ENCODE data around the gene DDX31.

DDX31 gene

DNA sequence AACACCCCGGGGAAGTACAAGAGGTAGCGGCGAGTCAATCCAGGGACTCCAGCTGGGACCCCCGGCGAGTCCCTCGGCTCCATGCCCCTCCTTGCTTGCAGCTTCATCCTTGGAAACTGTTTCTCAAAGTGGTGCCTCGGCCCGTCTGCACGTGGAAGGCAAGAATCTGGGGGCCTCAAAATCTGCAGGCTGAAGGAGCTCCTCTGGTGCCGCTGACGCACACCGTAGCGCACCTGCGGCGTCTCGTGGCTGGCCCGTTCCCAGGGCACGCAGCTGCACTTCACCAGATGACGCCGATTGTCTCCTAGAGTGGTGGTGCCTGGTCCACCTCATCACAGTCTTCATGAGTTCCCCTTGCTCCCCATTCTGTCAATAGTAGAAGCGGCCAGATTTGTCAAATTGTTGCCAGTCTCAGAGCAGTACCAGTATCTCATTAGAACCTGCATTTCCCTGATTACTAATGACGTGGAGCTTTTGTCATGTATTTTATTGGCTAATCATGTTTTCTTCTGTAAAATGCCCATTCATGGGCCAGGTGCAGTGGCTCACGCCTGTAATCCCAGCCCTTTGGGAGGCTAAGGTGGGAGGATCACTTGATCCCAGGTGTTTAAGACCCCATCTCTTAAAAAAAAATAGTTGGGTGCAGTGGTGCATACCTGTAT, 39.1 kb upstream of the DDX31 start:
- no peaks in the 10 kb centered on the region for H4K20me1 ChIP-seq (ENCODE audit: control insufficient read depth, insufficient read depth, low read depth, low read length)
- no peaks in the 10 kb centered on the region for H3K9me2 ChIP-seq (replicated peaks; ENCODE audit: control insufficient read depth, low read length)
- H3K27ac ChIP-seq (ENCODE audit: low read depth, low read length): no peak overlapping the region
- no peaks in the 10 kb centered on the region for H3K4me1 ChIP-seq (ENCODE audit: control insufficient read depth, low read length)
- H3K4me2 ChIP-seq (ENCODE audit: low read length): no peak overlapping the region
- H3K36me3 ChIP-seq (ENCODE audit: control insufficient read depth, low read length): no peaks in the 10 kb centered on the region
- peaks cover 6% of the 10 kb centered on the region; the same call in 1 of the 2 replicates for H3K27me3 ChIP-seq (ENCODE audit: control insufficient read depth, low read length)
- H3K9me3 ChIP-seq (ENCODE audit: control insufficient read depth, insufficient read depth, low read length): no peaks in the 10 kb centered on the region
- no peaks in the 10 kb centered on the region for H3F3A ChIP-seq (ENCODE audit: control insufficient read depth, insufficient read depth)
- H3K79me2 ChIP-seq (ENCODE audit: control insufficient read depth, low read length): no peaks in the 10 kb centered on the region
- TF ChIP-seq, protein P1, sequence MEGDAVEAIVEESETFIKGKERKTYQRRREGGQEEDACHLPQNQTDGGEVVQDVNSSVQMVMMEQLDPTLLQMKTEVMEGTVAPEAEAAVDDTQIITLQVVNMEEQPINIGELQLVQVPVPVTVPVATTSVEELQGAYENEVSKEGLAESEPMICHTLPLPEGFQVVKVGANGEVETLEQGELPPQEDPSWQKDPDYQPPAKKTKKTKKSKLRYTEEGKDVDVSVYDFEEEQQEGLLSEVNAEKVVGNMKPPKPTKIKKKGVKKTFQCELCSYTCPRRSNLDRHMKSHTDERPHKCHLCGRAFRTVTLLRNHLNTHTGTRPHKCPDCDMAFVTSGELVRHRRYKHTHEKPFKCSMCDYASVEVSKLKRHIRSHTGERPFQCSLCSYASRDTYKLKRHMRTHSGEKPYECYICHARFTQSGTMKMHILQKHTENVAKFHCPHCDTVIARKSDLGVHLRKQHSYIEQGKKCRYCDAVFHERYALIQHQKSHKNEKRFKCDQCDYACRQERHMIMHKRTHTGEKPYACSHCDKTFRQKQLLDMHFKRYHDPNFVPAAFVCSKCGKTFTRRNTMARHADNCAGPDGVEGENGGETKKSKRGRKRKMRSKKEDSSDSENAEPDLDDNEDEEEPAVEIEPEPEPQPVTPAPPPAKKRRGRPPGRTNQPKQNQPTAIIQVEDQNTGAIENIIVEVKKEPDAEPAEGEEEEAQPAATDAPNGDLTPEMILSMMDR (IDR thresholded peaks at IDR 0.05; ENCODE audit: low read depth, low read length, poor library complexity, severe bottlenecking): no peak
- TF ChIP-seq EZH2phosphoT487 (IDR thresholded peaks at IDR 0.05; ENCODE audit: borderline replicate concordance, low read length): no peak
- H3K4me3 ChIP-seq (ENCODE audit: low read length): no peak overlapping the region

DNA sequence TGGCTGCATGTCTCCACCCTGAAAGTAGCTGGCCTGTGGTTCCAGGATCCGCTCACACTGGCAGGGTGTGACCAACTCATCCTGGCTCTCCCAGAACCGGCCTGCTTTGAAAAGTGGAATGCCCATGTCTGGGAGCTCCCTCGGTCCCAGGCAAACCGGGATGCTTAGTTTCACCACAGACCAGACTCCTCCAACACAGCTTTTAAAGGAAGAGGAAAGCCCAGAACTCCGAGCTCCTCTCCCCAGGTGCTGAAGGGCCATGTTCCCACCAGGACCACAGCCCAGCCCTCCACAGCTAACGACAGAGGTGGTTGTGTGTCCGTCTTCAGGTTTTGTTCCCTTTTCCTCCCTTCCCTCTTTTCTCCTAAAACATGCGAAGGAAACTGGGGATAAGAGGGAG, 38.5 kb upstream of the DDX31 start:
- H3K4me3 ChIP-seq (ENCODE audit: low read length): no peak overlapping the region
- peaks cover 6% of the 10 kb centered on the region; the same call in 1 of the 2 replicates for H3K27me3 ChIP-seq (ENCODE audit: control insufficient read depth, low read length)
- H3K4me2 ChIP-seq (ENCODE audit: low read length): no peak overlapping the region
- H3K27ac ChIP-seq (ENCODE audit: low read depth, low read length): no peak overlapping the region
- H4K20me1 ChIP-seq (ENCODE audit: control insufficient read depth, insufficient read depth, low read depth, low read length): no peaks in the 10 kb centered on the region
- H3F3A ChIP-seq (ENCODE audit: control insufficient read depth, insufficient read depth): no peaks in the 10 kb centered on the region
- TF ChIP-seq, protein P1 (IDR thresholded peaks at IDR 0.05; ENCODE audit: low read depth, low read length, poor library complexity, severe bottlenecking): no peak
- no peak for TF ChIP-seq EZH2phosphoT487 (IDR thresholded peaks at IDR 0.05; ENCODE audit: borderline replicate concordance, low read length)
- no peaks in the 10 kb centered on the region for H3K36me3 ChIP-seq (ENCODE audit: control insufficient read depth, low read length)
- no peaks in the 10 kb centered on the region for H3K4me1 ChIP-seq (ENCODE audit: control insufficient read depth, low read length)
- H3K9me3 ChIP-seq (ENCODE audit: control insufficient read depth, insufficient read depth, low read length): no peaks in the 10 kb centered on the region
- no peaks in the 10 kb centered on the region for H3K9me2 ChIP-seq (replicated peaks; ENCODE audit: control insufficient read depth, low read length)
- H3K79me2 ChIP-seq (ENCODE audit: control insufficient read depth, low read length): no peaks in the 10 kb centered on the region

DNA sequence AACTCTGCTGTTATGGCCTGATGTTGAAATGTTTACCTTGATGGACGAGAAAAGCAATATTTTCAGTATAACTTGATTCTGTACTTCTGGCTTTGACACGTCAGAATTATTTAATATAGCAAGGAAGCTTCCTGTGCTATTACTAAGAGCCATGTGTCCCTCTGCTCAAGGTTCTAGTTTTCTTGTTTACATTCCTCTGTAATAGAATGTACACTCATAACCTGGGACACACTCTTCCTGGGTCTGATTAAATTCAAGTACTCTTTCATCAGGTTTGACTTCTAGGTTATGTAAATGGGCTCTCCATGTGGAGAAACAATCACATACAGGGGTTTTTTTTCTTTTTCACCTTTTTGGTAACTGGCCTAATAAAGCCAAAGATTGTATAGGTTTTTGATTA, 33.6 kb upstream of the DDX31 start:
- H3K4me2 ChIP-seq (ENCODE audit: low read length): no peak overlapping the region
- H3K4me1 ChIP-seq (ENCODE audit: control insufficient read depth, low read length): no peaks in the 10 kb centered on the region
- H3K9me3 ChIP-seq (ENCODE audit: control insufficient read depth, insufficient read depth, low read length): peaks cover 2% of the 10 kb centered on the region; the same call in 1 of the 2 replicates
- H3K4me3 ChIP-seq (ENCODE audit: low read length): no peak overlapping the region
- no peak overlapping the region for H3K27ac ChIP-seq (ENCODE audit: low read depth, low read length)
- no peaks in the 10 kb centered on the region for H3K9me2 ChIP-seq (replicated peaks; ENCODE audit: control insufficient read depth, low read length)
- no peaks in the 10 kb centered on the region for H3F3A ChIP-seq (ENCODE audit: control insufficient read depth, insufficient read depth)
- no peaks in the 10 kb centered on the region for H3K27me3 ChIP-seq (ENCODE audit: control insufficient read depth, low read length)
- H4K20me1 ChIP-seq (ENCODE audit: control insufficient read depth, insufficient read depth, low read depth, low read length): no peaks in the 10 kb centered on the region
- TF ChIP-seq, protein P1 (IDR thresholded peaks at IDR 0.05; ENCODE audit: low read depth, low read length, poor library complexity, severe bottlenecking): no peak
- TF ChIP-seq EZH2phosphoT487 (IDR thresholded peaks at IDR 0.05; ENCODE audit: borderline replicate concordance, low read length): no peak
- H3K79me2 ChIP-seq (ENCODE audit: control insufficient read depth, low read length): no peaks in the 10 kb centered on the region
- H3K36me3 ChIP-seq (ENCODE audit: control insufficient read depth, low read length): no peaks in the 10 kb centered on the region

All from DOHH2 (cell line).